Activated B cell treated with CpG ODN at 0.5 μM for 24 hours (primary cell): ENCODE measurements around the gene SPACA4. TPM values are rescaled to one million over a fixed set of nuclear protein-coding genes. Genes with fewer than 3 reads are reported as not detected.

Experiments
- ATAC-seq: fragments of 200-7000 bp; cut with Tn5 transposase; one replicate; pipeline ENCODE4 v1.10.0; 2021; ENCODE audit warnings: low read depth, mild to moderate bottlenecking, moderate library complexity
- CTCF ChIA-PET: fragments of 350-600 bp; sonication (Branson Sonifier 250); formaldehyde crosslinking; loops from one replicate; lab custom pipeline; 2021; ENCODE audit warnings: antibody characterized with exemption; lab: Charles Lee
- POLR2A ChIA-PET: fragments of 350-600 bp; sonication (Branson Sonifier 250); formaldehyde crosslinking; loops from one replicate; lab custom pipeline; 2021; ENCODE audit warnings: antibody characterized with exemption; lab: Charles Lee
- DNase-seq: peaks from one replicate; pipeline ENCODE4 v3.0.0; 2022
- H3K27ac Mint-ChIP-seq: one replicate; pipeline ENCODE4 v1.8.0; 2020; ENCODE audit warnings: mixed read lengths
- H3K27me3 Mint-ChIP-seq: one replicate; pipeline ENCODE4 v1.8.0; 2021; ENCODE audit warnings: mixed read lengths
- H3K36me3 Mint-ChIP-seq: one replicate; pipeline ENCODE4 v1.8.0; 2021; ENCODE audit warnings: low read depth, mixed read lengths
- H3K4me1 Mint-ChIP-seq: one replicate; pipeline ENCODE4 v1.8.0; 2021; ENCODE audit warnings: mixed read lengths
- H3K4me3 Mint-ChIP-seq: one replicate; pipeline ENCODE4 v1.8.0; 2020; ENCODE audit warnings: mild to moderate bottlenecking, mixed read lengths
- H3K9me3 Mint-ChIP-seq: one replicate; pipeline ENCODE4 v1.8.0; 2020; ENCODE audit warnings: mixed read lengths
- CTCF ChIP-seq: fragments of 200-600 bp; IDR thresholded peaks from one replicate; pipeline ENCODE4 v1.8.0; 2022; ENCODE audit warnings: antibody characterized with exemption, mild to moderate bottlenecking
- intact Hi-C: fragments of 100-400 bp; cut with micrococcal nuclease; formaldehyde crosslinking; loops from one replicate; pipeline ENCODE4 v1.15.1; 2024
- total RNA-seq: library from RNA; stranded (reverse); gene quantifications from 2 replicates; pipeline ENCODE4 v1.2.3, GENCODE V29; 2022

SPACA4 gene
- total RNA-seq, 1 donor from 2014 or later: not detected

GRCh38 chr19:48638831-48639381 is 32.4 kb downstream of the SPACA4 start:
- Mint-ChIP-seq H3K4me3 (peak overlapping the region; percentile 93), H3K36me3 (peaks cover 6% of the 10 kb centered on the region), H3K4me1 (peaks cover 53% of the 10 kb centered on the region), H3K27me3 (no peaks in the 10 kb centered on the region), H3K27ac (peak overlapping the region; percentile 99), H3K9me3 (no peaks in the 10 kb centered on the region)
- no peak for ATAC-seq
- intact Hi-C loops: loop anchor here (1.0 to 10.0 kb wide), 10 partner anchors 7 to 1238 kb away; partner anchors contain the start of genes AKT1S1, BCAT2, C19orf73 and CA11
- CTCF ChIA-PET: no interaction called here
- POLR2A ChIA-PET: interaction anchor here (4.8 kb wide), 2 partner anchors 15 to 19 kb away, joined by 53 to 67 read pairs; partner anchors contain the start of genes RPL18 and SPHK2
- DNase-seq: no peak
- TF ChIP-seq CTCF: no peak

- TF ChIP-seq CTCF: no peak
- Mint-ChIP-seq H3K27ac (peak overlapping the region; percentile 68), H3K4me3 (peak overlapping the region; percentile 7), H3K9me3 (no peaks in the 10 kb centered on the region), H3K27me3 (no peaks in the 10 kb centered on the region), H3K36me3 (peaks cover 6% of the 10 kb centered on the region), H3K4me1 (peaks cover 50% of the 10 kb centered on the region)
- POLR2A ChIA-PET: interaction anchor here (0.7 to 4.8 kb wide), 4 partner anchors 16 to 528 kb away, joined by 4 to 67 read pairs (median 28); partner anchors contain the start of genes RPL18 and SPHK2
- CTCF ChIA-PET: no interaction called here
- DNase-seq (no peak), ATAC-seq (no peak)
- intact Hi-C loops: loop anchor here (2.0 to 10.0 kb wide), 7 partner anchors 99 to 1237 kb away; partner anchors contain the start of genes AKT1S1, C19orf73, LIN7B and PPFIA3
These were observed 33.2 kb downstream of the SPACA4 start for GRCh38 chr19:48639483-48640375.

- intact Hi-C loops: no loop called here
These were observed 35.3 kb downstream of the SPACA4 start for GRCh38 chr19:48641850-48642249.

GRCh38 chr19:48642862-48643261 is 36.3 kb downstream of the SPACA4 start:
- no peak for TF ChIP-seq CTCF
- no peak for DNase-seq
- Mint-ChIP-seq H3K27me3 (no peaks in the 10 kb centered on the region), H3K27ac (peak overlapping the region; percentile 7), H3K36me3 (peaks cover 5% of the 10 kb centered on the region), H3K9me3 (no peaks in the 10 kb centered on the region), H3K4me1 (peaks cover 55% of the 10 kb centered on the region), H3K4me3 (no peak overlapping the region)
- CTCF ChIA-PET: no interaction called here
- intact Hi-C loops: no loop called here
- ATAC-seq: no peak
- POLR2A ChIA-PET: interaction anchor here (0.7 to 1.1 kb wide), 2 partner anchors 16 to 24 kb away, joined by 3 to 4 read pairs; partner anchors contain the start of genes RPL18 and SPHK2

More at GRCh38 chr19:48641850-48642249, 35.3 kb downstream of the SPACA4 start:
- ChIA-PET POLR2A (interaction anchor here (0.6 to 0.8 kb wide), 3 partner anchors 18 to 384 kb away, joined by 3 to 14 read pairs (median 5); no protein-coding TSS in a partner anchor), CTCF (no interaction called here)
- Mint-ChIP-seq H3K27ac (peak overlapping the region; percentile 27), H3K4me1 (peaks cover 46% of the 10 kb centered on the region), H3K9me3 (no peaks in the 10 kb centered on the region), H3K36me3 (peaks cover 5% of the 10 kb centered on the region), H3K4me3 (no peak overlapping the region), H3K27me3 (no peaks in the 10 kb centered on the region)
- DNase-seq (no peak), ATAC-seq (no peak)
- TF ChIP-seq CTCF: no peak
